HG02798 (cell line): Measurements from ENCODE around the gene TNP2.
A peak's percentile ranks its signal among the peaks of the same experiment; 100 is the strongest.
"Not testable (repeated sequence)": the region's sequence is repeated elsewhere in the genome, so short reads cannot be mapped to it uniquely, and the experiment has no call there.

Source experiments
- ATAC-seq: cut with Tn5 transposase; IDR thresholded peaks from one replicate; pipeline ENCODE4 v1.9.1; 2021; ENCODE audit warnings: mild to moderate bottlenecking; ENCODE audit not compliant: unreplicated experiment, poor library complexity

The TNP2 gene

GRCh38 chr16:11225677-11226549 lies 43.2 kb downstream of the TNP2 start:
- ATAC-seq: peak; percentile 2

GRCh38 chr16:11224894-11225676 lies 44.0 kb downstream of the TNP2 start:
- ATAC-seq: peak; percentile 84

- ATAC-seq: peak; percentile 51
Measured at GRCh38 chr16:11224096-11224893, 44.8 kb downstream of the TNP2 start.

- not testable (repeated sequence) for ATAC-seq
Measured at GRCh38 chr16:11220507-11220906, 48.6 kb downstream of the TNP2 start.

GRCh38 chr16:11219178-11219577 lies 49.9 kb downstream of the TNP2 start:
- ATAC-seq: no peak

GRCh38 chr16:11218604-11218962 lies 50.5 kb downstream of the TNP2 start:
- ATAC-seq: no peak
